GM12874 (cell line): Measurements from ENCODE around the gene CUEDC1.

ENCODE experiments used
- TF ChIP-seq, protein P1 (sequence below): IDR thresholded peaks from 2 replicates; pipeline ENCODE4 v1.5.1; 2011; ENCODE audit warnings: low read depth, mild to moderate bottlenecking, control low read depth, low read length, moderate library complexity; ENCODE audit not compliant: insufficient read depth

The CUEDC1 gene

DNA sequence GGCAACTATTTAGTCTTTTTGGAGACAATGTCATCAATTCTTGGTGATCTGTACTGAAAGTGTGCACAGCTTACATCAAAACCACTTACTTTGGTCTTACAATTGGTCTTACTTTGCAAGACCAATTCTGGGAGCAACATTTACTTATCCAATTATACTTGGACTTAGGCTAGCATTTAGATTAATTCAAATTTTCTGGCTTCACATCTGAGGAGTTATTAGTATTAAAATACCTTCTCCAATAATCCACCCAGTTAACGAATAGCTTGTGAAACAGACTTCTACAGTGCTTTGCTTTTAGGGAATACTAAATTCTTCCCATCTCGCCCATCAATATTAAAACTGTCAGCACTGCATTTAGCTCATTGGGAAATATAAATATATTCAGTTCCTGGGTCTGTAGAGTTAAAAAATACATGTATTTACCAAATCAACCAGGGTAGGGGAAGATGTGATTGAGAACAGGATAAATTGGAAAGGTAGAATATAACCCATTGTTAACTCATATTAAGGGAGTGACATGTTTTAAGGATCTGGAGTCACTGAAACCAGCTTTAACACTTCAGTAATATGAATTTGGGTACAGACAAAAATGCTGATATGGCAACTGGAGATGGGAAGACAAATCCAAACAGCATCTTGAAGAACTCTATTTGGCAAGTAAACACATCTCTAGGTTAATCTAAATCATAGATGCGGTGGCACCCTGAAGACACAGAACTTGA lies 42.0 kb upstream of the CUEDC1 start:
- TF ChIP-seq, protein P1, sequence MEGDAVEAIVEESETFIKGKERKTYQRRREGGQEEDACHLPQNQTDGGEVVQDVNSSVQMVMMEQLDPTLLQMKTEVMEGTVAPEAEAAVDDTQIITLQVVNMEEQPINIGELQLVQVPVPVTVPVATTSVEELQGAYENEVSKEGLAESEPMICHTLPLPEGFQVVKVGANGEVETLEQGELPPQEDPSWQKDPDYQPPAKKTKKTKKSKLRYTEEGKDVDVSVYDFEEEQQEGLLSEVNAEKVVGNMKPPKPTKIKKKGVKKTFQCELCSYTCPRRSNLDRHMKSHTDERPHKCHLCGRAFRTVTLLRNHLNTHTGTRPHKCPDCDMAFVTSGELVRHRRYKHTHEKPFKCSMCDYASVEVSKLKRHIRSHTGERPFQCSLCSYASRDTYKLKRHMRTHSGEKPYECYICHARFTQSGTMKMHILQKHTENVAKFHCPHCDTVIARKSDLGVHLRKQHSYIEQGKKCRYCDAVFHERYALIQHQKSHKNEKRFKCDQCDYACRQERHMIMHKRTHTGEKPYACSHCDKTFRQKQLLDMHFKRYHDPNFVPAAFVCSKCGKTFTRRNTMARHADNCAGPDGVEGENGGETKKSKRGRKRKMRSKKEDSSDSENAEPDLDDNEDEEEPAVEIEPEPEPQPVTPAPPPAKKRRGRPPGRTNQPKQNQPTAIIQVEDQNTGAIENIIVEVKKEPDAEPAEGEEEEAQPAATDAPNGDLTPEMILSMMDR = no peak

DNA sequence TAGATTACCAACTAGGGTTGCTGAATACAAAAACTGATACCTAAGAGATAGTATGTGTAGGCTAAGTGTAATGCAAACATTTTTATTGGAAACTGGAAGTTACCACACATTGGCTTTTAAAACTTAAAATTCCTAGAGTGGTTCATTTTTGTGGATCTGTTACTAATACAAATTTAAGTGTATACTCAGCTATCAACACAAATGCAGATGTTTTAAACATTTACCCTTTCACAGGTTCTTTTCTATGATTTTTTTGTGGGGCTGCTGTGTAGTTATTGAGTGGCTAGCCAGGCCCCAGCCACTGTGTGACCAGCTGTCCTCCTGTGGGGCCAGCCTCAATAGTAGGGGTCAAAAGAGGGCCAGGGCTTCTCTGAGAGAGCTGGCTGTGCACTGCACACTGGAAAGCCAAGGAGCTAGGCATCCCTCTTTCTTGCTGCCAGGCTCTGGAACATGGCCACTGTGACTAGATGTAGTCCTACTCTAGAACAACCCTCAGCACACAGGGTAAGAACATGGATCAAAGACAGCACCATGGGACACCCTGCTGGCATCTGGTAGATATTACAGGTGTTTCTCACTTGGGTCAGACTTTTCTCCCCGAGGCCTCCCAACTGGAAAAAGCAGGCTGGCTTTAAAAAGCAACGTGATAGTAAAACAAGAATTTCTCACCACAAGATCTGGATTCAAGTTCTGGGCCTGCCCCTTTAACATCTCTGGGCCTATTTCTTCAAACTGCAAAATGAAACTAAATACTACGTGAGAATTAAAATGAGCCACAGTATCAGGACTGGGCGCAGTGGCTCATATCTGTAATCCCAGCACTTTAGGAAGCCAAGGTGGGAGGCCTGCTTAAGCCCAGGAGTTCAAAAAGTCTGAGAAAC lies 40.1 kb upstream of the CUEDC1 start:
- TF ChIP-seq, protein P1 = peak; percentile 70

DNA sequence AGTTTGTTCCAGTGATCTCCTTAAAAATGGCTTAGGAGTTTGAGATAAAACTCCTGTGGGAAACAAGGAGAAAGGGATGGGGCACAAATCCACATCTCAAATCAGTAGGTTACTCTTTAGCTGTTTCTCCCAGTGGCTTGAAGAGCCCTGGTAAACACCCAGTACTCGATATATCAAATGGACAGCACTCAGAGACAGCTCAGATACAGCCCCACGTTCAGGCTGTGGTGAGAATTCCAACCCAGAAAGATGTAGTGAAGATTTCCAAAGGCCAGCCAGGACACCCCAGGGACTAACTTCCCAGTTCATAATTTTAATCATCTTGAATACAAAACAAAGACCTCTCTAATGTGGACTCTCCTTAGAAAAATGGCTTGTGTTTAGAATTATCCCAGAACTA lies 39.2 kb upstream of the CUEDC1 start:
- TF ChIP-seq, protein P1 = no peak

DNA sequence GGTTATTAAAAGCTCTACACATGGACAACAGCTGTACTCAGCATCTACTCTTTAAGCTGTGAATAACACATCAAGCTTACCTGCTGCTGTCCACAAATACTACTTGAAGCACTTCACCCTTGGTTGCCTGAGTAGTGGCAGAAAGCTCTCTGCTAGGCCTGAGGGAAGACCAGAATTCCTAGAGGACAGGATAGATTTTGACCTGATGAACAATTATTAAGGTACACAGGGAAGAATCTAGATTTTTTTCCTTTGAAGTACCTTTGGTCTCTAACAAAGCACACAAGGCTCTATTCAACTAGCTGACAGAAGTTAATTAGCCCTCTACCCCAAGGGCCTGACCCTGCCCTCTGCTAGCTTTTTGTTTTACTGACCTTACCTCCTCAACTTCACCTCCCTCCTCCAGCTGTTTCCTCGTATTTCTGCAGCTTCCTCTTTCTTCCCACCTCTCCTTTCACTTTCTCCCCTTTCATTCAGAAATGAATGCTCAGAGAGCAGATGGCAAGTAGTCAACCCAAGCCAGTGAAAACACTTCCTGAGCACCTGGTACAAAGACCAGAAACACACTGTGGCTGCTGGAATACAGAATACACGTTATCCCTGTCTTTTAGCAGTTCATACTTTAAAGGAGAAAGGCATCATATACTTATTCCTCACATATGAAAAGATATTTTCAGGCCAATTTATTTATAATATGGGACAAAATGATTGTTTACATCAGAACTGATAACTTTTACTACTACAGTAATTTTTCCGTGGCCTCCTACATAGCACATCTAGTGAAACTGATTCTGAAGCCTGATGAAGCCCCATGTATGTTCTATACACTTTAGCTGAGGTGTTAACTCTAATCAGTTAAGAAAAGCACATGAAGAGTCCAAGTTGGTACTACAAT lies 38.5 kb upstream of the CUEDC1 start:
- TF ChIP-seq, protein P1 = no peak

DNA sequence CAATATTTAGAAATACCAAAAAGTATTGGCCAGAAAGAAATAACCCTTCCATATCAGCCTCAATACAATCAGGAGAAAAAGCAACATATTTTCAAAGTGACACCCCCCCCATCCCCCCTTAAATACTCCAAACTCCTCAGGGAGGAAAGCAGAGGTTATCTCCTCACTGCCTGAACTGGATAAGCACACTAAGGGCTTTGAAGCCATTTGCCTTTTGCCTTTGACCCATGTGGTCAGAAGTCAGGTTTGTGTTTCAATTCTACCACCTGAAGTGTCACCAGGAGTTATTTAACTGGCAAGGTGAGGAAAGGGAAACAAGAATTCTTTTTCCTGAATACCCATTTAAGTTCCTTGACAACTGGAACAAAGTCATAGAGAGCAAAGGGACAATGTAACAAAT lies 36.3 kb upstream of the CUEDC1 start:
- TF ChIP-seq, protein P1 = no peak

DNA sequence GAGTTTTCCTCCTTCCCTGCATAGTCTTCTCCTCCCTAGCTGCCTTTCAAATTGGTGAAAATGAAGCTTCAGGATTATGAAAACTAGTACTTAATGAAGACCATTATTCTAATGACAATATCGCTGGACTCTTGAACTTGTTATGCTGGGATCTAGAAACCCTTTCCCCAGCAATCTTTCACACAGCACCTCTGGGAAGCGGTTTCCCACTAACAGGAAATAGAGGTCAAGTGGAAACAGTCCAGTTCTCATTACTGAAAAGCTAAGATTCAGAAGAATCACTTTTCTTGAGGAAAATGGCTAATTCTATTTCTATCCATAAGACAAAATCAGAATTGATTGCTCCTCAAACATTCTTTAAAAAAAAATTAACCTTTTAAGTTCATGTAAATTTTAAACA lies 34.8 kb upstream of the CUEDC1 start:
- TF ChIP-seq, protein P1 = no peak
